Esophagus muscularis mucosa (tissue), 3 donors: ENCODE results near the gene WDR27.

Experiments used
- CTCF ChIP-seq, 3 experiments: fragments of 200-600 bp in 2 of 3; fragments of 450-650 bp in 1 of 3; sonication (generic) in 2 of 3; IDR thresholded peaks; one replicate each; pipeline ENCODE4 v1.5.1; 2017 to 2019; ENCODE audit warnings: antibody characterized with exemption in 3 of 3, mild to moderate bottlenecking in 2 of 3, moderate library complexity in 1 of 3
- POLR2A ChIP-seq: fragments of 450-650 bp; IDR thresholded peaks from one replicate; pipeline ENCODE4 v1.6.1; 2017; ENCODE audit warnings: antibody characterized with exemption, moderate library complexity, mild to moderate bottlenecking, low read depth
- POLR2AphosphoS5 ChIP-seq, 2 donors: sonication (generic); formaldehyde crosslinking; IDR thresholded peaks; one replicate each; pipeline ENCODE4 v1.6.1; 2017; ENCODE audit warnings: antibody characterized with exemption in 2 of 2

GRCh38 chr6:169571123-169571962, 130.5 kb downstream of the WDR27 start:
- TF ChIP-seq CTCF (IDR thresholded peaks at IDR 0.05) (no peak), POLR2A (no peak), POLR2AphosphoS5 (IDR thresholded peaks at IDR 0.05) (no peak)
